ENCODE measurements around the gene TMEM74B.

GRCh38 chr20:1225783-1226654 is 41.2 kb upstream of the TMEM74B start, which contains the start of gene RAD21L1:
- TF ChIP-seq FOXA1 (IDR thresholded peaks at IDR 0.05) = no peak
- TF ChIP-seq NFRKB (IDR thresholded peaks at IDR 0.05) = no peak
- no peak for TF ChIP-seq BHLHE40 (IDR thresholded peaks at IDR 0.05; ENCODE audit: borderline replicate concordance)
- TF ChIP-seq ARNT (IDR thresholded peaks at IDR 0.05) = no peak
- no peak for TF ChIP-seq SUZ12 (IDR thresholded peaks at IDR 0.05)
- no peak for TF ChIP-seq ELF4 (IDR thresholded peaks at IDR 0.05)
- TF ChIP-seq LEF1 (IDR thresholded peaks at IDR 0.05; ENCODE audit: borderline replicate concordance) = no peak
- no peak for TF ChIP-seq CTBP1 (IDR thresholded peaks at IDR 0.05; ENCODE audit: borderline replicate concordance)
